RPMI8226 (cell line): ENCODE measurements around the gene MRPL42.
A peak's percentile ranks its signal among the peaks of the same experiment; 100 is the strongest.

ENCODE experiments used
- DNase-seq: peaks from one replicate; pipeline ENCODE4 v3.0.0-alpha.2; 2015

The MRPL42 gene

GRCh38 chr12:93500667-93501066 lies 33.4 kb downstream of the MRPL42 start:
- DNase-seq = no peak

- DNase-seq = peak; percentile 57
Observed at GRCh38 chr12:93502802-93503623, 35.7 kb downstream of the MRPL42 start.

DNA sequence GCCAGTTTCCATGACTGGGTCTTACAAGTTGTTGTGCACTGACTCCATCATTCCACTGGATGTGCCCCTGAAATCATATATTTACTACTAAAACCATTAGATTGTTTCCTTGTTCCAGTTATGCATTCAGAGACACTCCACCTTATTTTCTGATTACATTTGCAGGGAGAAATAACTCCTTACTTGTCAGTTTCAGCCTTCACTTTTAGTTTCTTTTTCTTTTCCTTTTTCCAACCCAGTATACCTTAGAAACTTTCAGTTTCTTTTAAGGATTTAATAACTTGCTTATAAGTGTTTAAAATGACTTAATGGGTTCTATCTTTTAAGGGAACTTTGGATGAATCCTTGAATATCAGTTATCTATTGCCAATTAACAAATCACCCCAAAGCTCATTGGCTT lies 39.9 kb downstream of the MRPL42 start:
- DNase-seq = no peak

DNA sequence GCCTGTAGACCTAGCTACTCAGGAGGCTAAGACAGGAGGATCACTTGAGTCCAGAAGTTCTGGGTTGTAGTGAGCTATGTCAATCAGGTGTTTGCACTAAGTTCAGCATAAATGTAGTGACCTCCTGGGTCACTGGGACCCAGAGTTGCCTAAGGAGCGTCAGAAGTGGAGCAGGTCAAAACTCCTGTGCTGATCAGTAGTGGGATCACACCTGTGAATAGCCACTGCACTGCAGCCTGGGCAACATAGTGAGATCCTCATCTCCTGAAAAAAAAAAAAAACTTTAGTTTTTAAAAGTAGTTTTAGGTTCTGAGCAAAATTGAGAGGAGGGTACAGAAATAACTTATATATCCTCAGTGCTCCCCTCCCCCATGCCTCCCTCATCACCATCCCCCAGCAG lies 42.2 kb downstream of the MRPL42 start:
- no peak for DNase-seq

- DNase-seq = no peak
Observed at GRCh38 chr12:93514853-93515252, 47.5 kb downstream of the MRPL42 start.

GRCh38 chr12:93518725-93519124 lies 51.4 kb downstream of the MRPL42 start:
- no peak for DNase-seq

GRCh38 chr12:93519859-93520258 lies 52.5 kb downstream of the MRPL42 start:
- no peak for DNase-seq

GRCh38 chr12:93520454-93520853 lies 53.1 kb downstream of the MRPL42 start:
- DNase-seq = no peak

DNA sequence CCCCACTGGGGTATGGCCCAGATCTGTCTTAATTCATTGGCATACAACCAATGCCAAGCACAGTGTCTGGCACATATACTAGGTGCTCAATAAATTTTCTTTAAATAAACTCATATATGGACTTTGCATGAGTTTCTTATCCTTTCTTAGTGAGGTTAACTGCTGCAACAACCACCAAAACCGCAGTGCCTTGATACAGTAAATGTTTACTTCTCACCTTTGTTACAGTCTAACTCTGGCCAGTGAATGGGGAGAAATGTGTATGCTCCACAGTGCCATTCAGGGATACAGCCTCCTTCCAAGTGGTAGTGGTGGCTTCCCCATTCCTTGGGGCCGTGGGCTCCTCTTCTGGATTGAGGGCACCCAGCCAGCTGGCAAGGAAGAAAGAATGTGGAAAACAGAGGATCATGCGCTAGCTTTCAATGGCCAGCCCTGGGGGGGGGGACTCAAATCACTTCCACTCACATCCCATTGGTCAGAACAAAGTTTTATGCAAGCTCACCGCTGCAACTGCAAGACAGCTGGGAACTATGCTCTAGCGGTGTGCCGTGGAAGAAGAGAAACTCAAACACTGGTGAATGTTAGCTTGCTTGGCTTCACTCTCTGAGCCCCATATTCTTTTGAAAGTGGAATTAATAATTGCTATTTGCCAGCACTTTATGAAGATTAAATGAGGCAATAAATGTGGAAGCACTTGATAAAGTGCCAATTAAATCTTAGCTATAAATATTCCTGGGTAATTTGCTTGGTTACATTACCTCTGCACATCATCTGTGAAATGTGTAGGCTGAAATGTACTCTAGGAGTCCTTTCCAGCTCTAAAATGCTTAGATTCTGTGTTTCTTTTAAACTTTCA lies 54.1 kb downstream of the MRPL42 start:
- DNase-seq = no peak

DNA sequence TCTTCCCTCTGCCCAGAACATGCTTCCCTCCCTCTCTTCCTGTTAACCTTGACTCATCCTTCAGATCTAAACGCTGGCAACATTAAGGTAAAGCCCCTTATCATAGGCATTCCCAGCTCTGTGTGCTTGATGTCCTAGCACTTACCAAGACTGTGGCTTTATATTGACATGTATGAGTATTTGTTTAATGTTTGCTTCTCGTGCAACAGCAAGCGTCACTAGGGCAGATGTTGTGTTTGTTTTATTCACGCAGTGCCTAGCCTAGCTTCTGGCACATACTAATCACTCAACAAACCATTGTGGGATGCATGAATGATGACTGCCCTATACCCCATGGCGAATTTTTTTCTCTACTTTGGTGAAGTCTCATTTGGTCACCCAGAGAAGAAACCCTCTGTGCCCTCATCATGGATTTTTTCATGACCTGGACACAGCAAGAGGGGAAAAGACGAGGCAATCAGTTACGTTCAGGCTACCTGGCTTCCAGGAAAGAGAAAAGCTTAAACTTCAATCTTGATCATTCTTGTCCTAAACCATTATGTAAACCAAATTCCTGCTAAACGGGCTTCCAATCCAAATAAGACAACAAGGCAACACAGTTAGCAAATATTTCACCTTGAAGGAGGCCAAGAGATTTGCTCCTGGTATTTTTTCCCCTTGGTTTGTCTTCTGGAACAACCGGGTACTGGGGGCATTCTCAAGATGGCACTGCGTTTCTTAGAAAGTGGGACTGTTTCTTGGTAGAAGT lies 57.2 kb downstream of the MRPL42 start:
- no peak for DNase-seq

- DNase-seq = no peak
Observed at GRCh38 chr12:93526786-93527428, 59.6 kb downstream of the MRPL42 start.

GRCh38 chr12:93530358-93530757 lies 63.0 kb downstream of the MRPL42 start:
- no peak for DNase-seq

DNA sequence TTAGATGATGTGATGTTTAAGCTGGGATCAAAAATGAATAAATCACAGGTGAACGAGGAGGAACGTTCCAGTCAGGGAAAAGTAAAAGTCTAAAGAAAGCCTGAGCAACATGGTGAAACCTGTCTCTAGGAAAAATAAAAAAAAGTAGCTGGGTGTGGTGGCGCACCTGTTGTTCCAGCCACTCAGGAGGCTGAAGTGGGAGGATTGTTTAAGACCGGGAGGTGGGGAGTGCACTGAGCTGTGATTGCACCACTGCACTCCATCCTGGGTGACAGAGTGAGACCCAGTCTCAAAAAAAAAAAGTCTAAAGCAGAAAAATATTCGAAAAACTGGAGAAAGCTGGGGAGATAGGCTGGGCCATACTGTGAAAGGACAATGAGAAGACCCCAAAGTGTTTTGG lies 66.0 kb downstream of the MRPL42 start:
- no peak for DNase-seq

DNA sequence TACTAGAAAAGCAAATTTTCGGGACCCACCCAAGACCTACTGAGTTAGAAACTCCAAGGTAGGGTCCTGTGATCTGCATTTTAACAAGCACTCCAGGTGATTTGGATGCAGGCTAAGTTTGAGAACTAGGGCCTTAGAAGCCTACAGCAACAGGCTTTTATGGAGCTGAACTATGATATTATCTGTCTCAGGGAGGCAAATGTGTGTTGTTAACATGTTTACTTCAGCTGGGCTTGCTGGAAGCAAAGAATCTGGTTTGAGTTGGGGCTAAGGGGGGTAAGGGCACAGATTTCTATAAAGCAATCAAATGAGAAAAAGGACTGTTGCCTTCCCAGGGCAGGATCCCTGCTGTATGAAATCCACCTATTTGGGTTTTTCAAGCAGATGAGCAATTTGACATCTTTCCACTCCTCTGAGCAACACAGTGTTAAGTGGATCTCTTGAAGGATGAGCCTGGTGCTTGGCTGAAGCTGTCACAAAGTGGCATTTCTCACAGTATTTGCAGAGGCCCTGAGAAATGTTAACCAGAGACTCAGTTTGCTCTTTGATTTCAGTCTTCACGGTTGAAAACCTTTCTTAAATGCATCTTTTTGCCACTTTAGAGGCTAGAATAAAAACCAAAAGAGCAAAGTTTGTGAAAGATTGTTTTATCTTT lies 68.9 kb downstream of the MRPL42 start:
- DNase-seq = no peak

- no peak for DNase-seq
Observed at GRCh38 chr12:93536766-93537488, 69.6 kb downstream of the MRPL42 start.

DNA sequence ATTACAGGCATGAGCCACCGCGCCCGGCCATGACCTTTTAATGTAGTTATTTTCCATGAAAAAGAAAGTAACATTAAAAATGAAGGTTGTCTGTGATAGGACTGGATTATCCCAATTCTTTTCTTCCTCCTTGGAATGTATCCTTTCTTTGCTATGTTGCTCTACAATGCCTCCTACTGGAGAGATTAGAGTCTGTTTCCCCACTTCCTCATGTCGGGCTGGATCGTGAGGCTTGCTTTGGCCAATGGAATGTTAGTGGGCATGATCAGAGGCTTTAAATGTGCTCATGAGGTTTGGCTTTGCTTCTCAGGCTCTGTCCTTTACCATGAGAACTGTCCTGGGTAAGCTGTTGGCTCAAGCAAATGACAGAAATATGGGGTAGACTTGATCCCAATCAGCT lies 70.5 kb downstream of the MRPL42 start:
- no peak for DNase-seq

GRCh38 chr12:93539821-93540220 lies 72.5 kb downstream of the MRPL42 start:
- no peak for DNase-seq

DNA sequence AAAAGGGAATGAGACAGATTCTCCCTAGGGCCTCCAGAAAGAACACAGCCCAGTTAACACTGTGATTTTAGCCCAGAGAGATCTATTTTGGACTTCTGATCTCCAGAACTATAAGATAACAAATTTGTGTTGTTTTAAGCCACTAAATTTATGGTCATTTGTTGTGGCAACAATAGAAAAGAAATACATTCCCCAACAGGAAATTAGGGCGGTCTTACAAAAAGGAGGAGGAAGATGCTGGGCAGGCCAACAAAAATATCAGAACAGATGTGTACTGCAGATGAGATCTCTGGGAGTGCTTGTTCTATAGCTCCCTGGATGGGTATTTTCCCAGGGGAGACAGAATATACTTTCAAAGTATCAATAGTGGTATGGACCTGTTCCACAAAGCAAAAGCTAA lies 73.2 kb downstream of the MRPL42 start:
- DNase-seq = no peak

- DNase-seq = no peak
Observed at GRCh38 chr12:93541578-93542225, 74.4 kb downstream of the MRPL42 start.

DNA sequence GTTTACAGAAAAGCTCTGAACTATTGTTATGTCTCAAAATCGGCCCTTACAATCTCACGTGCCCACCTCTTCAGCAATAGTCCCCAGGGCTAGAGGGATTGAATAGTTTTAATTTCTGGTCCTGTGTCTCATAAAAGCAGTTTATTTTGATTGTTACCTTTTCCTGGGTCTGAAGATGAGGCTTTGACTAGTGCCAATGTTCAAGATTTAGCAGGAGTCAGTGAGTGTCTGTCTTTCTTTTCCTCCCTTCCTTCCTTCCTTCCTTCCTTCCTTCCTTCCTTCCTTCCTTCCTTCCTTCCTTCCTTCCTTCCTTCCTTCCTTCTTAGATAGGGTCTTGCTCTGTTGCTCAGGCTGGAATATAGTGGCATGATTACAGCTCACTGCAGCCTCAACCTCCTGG lies 80.5 kb downstream of the MRPL42 start:
- DNase-seq = no peak

GRCh38 chr12:93549174-93549573 lies 81.9 kb downstream of the MRPL42 start:
- no peak for DNase-seq
